ENCODE data around the gene TMPRSS11B.

DNA sequence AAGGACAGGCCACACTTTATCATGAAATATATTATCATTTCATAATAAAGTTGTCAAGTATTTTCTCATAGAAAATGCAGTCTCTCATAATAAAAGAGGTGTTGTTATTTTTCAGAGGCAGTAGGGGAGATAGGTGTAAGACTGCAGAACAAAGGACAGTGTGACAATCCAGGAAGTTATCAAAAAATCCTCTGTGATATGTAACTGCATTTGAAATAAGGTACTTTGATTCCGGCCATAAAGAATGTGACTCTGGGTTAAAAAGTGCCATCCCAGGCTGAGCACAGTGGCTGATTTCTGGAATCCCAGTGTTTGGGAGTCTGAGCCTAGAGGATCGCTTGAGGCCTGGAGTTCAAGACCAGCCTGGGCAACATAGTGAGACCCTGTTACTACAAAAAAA is 37.6 kb upstream of the TMPRSS11B start:
- TF ChIP-seq EZH2 (IDR thresholded peaks at IDR 0.05; ENCODE audit: low read depth, unreplicated experiment), result no peak
- no peak for TF ChIP-seq JUNB (IDR thresholded peaks at IDR 0.05; ENCODE audit: unreplicated experiment)
- TF ChIP-seq, protein P1, sequence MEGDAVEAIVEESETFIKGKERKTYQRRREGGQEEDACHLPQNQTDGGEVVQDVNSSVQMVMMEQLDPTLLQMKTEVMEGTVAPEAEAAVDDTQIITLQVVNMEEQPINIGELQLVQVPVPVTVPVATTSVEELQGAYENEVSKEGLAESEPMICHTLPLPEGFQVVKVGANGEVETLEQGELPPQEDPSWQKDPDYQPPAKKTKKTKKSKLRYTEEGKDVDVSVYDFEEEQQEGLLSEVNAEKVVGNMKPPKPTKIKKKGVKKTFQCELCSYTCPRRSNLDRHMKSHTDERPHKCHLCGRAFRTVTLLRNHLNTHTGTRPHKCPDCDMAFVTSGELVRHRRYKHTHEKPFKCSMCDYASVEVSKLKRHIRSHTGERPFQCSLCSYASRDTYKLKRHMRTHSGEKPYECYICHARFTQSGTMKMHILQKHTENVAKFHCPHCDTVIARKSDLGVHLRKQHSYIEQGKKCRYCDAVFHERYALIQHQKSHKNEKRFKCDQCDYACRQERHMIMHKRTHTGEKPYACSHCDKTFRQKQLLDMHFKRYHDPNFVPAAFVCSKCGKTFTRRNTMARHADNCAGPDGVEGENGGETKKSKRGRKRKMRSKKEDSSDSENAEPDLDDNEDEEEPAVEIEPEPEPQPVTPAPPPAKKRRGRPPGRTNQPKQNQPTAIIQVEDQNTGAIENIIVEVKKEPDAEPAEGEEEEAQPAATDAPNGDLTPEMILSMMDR (conservative IDR thresholded peaks at IDR 0.05; ENCODE audit: low read depth in 2 of 2), result no peak
- TF ChIP-seq EZH2phosphoT487 (IDR thresholded peaks at IDR 0.05; ENCODE audit: unreplicated experiment), result no peak
- TF ChIP-seq POLR2AphosphoS5 (IDR thresholded peaks at IDR 0.05; ENCODE audit: low read depth), result no peak
- no peak for TF ChIP-seq ZNF114 (CRISPR knock-in tag; IDR thresholded peaks at IDR 0.05)
- TF ChIP-seq, protein P2, sequence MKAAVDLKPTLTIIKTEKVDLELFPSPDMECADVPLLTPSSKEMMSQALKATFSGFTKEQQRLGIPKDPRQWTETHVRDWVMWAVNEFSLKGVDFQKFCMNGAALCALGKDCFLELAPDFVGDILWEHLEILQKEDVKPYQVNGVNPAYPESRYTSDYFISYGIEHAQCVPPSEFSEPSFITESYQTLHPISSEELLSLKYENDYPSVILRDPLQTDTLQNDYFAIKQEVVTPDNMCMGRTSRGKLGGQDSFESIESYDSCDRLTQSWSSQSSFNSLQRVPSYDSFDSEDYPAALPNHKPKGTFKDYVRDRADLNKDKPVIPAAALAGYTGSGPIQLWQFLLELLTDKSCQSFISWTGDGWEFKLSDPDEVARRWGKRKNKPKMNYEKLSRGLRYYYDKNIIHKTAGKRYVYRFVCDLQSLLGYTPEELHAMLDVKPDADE (IDR thresholded peaks at IDR 0.05), result no peak
- no peak for TF ChIP-seq NANOG (IDR thresholded peaks at IDR 0.05; ENCODE audit: borderline replicate concordance)

Measured in GM23338 (cell line).